ENCODE results near the gene ATP5PB.

ATP5PB gene

GRCh38 chr1:111404588-111404987, 44.7 kb upstream of the ATP5PB start:
- Histone ChIP-seq H2BK120ac (ENCODE audit: low read depth, low read length) (no peak overlapping the region), H3K4me2 (ENCODE audit: low read length, poor library complexity, severe bottlenecking) (no peak overlapping the region), H3K4ac (ENCODE audit: low read depth in 1 of 2, low read length in 2 of 2) (no peak overlapping the region), H3K79me1 (replicated peaks; ENCODE audit: low read length, poor library complexity, severe bottlenecking) (no peaks in the 10 kb centered on the region), H2AFZ (ENCODE audit: low read depth, low read length) (no peak overlapping the region), H2AK5ac (ENCODE audit: low read length, severe bottlenecking) (no peak overlapping the region), H3K27me3 (ENCODE audit: control insufficient read depth in 1 of 2, insufficient read depth in 1 of 2, low read length in 2 of 2) (peaks cover 9 to 29% of the 10 kb centered on the region in 2 experiments), H3K14ac (ENCODE audit: low read length in 2 of 2) (no peak overlapping the region), H2BK12ac (ENCODE audit: low read length in 2 of 2) (no peak overlapping the region), H3K4me3 (ENCODE audit: insufficient read depth in 1 of 2, low read depth in 1 of 2, low read length in 2 of 2) (no peak overlapping the region), H4K8ac (ENCODE audit: low read length) (no peak overlapping the region), H2BK15ac (ENCODE audit: low read depth, poor library complexity, severe bottlenecking) (no peak overlapping the region), H2BK5ac (ENCODE audit: low read depth, low read length, poor library complexity, severe bottlenecking) (no peak overlapping the region), H3K36me3 (ENCODE audit: control insufficient read depth in 1 of 2, insufficient read depth in 2 of 2, low read depth in 1 of 2, low read length in 2 of 2) (no peaks in the 10 kb centered on the region), H3K27ac (ENCODE audit: low read length, poor library complexity, severe bottlenecking) (no peak overlapping the region), H4K91ac (ENCODE audit: low read length) (no peak overlapping the region), H3K18ac (ENCODE audit: low read depth in 1 of 2, low read length in 2 of 2) (no peak overlapping the region), H3K9me3 (ENCODE audit: control insufficient read depth, low read length) (no peaks in the 10 kb centered on the region), H3K4me1 (ENCODE audit: control insufficient read depth, insufficient read depth, low read depth, low read length) (no peaks in the 10 kb centered on the region), H3K23ac (ENCODE audit: low read length in 2 of 2) (no peak overlapping the region), H3K9ac (ENCODE audit: low read length) (no peak overlapping the region)
- DNase-seq, result no peak
- WGBS, result 73% methylated on average over 3 of the region's 4 CpGs

DNA sequence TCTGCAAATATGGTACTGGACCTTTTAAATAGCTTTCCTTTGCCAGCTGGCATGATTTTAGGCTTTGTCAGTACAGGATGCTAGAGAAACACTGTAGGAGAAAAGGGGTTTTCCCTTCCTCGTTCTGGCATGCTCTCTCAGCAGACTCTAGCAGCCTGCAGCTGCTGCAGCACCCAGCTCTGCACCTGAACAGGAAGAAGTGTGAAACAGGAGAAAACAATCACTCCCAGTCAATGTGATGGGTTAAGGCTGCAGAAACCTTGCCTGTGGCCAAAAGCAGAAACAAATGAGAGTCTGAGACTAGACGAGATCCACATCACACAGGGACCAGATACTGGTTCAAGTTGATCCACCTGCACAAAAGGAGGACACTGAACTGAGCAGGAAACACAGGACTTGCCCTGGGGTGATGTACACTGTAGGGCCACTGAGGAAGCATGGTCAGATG, 42.9 kb upstream of the ATP5PB start:
- Histone ChIP-seq H3K4me3 (ENCODE audit: insufficient read depth in 1 of 2, low read depth in 1 of 2, low read length in 2 of 2) (no peak overlapping the region), H2BK15ac (ENCODE audit: low read depth, poor library complexity, severe bottlenecking) (no peak overlapping the region), H3K9me3 (ENCODE audit: control insufficient read depth, low read length) (no peaks in the 10 kb centered on the region), H3K79me1 (replicated peaks; ENCODE audit: low read length, poor library complexity, severe bottlenecking) (no peaks in the 10 kb centered on the region), H3K4me2 (ENCODE audit: low read length, poor library complexity, severe bottlenecking) (no peak overlapping the region), H3K4ac (ENCODE audit: low read depth in 1 of 2, low read length in 2 of 2) (no peak overlapping the region), H2BK12ac (ENCODE audit: low read length in 2 of 2) (no peak overlapping the region), H3K36me3 (ENCODE audit: control insufficient read depth in 1 of 2, insufficient read depth in 2 of 2, low read depth in 1 of 2, low read length in 2 of 2) (no peaks in the 10 kb centered on the region), H3K27me3 (ENCODE audit: control insufficient read depth in 1 of 2, insufficient read depth in 1 of 2, low read length in 2 of 2) (peaks cover 9 to 20% of the 10 kb centered on the region in 2 experiments), H3K14ac (ENCODE audit: low read length in 2 of 2) (no peak overlapping the region), H2AFZ (ENCODE audit: low read depth, low read length) (no peak overlapping the region), H3K9ac (ENCODE audit: low read length) (no peak overlapping the region), H3K27ac (ENCODE audit: low read length, poor library complexity, severe bottlenecking) (no peak overlapping the region), H3K4me1 (ENCODE audit: control insufficient read depth, insufficient read depth, low read depth, low read length) (no peaks in the 10 kb centered on the region), H3K23ac (ENCODE audit: low read length in 2 of 2) (no peak overlapping the region), H2AK5ac (ENCODE audit: low read length, severe bottlenecking) (no peak overlapping the region), H2BK120ac (ENCODE audit: low read depth, low read length) (no peak overlapping the region), H4K8ac (ENCODE audit: low read length) (no peak overlapping the region), H3K18ac (ENCODE audit: low read depth in 1 of 2, low read length in 2 of 2) (no peak overlapping the region), H4K91ac (ENCODE audit: low read length) (no peak overlapping the region), H2BK5ac (ENCODE audit: low read depth, low read length, poor library complexity, severe bottlenecking) (no peak overlapping the region)
- 40% methylated on average over 2 of the region's 2 CpGs for whole genome bisulfite sequencing
- DNase-seq, result no peak

DNA sequence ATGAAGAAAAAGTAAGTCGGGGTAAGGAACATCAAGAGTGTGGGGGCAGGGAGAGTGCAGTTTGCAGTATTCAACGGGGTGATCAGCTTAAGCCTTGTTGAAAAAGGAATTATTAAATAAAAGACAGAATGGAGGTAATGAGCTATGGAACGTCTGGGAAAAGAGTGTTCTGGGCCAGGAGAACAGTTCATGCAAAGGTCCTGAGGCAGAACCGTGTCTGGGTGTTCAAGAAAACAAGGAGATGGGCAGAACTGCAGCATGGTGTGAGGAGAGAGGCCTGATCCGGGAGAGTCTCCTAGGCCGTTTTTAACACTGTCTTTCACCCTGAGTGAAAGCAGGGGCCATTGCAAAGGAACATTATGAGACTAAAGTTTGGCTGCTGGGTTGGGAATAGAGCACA, 42.0 kb upstream of the ATP5PB start:
- no peak overlapping the region for H2AK5ac ChIP-seq (ENCODE audit: low read length, severe bottlenecking)
- no peaks in the 10 kb centered on the region for H3K79me1 ChIP-seq (replicated peaks; ENCODE audit: low read length, poor library complexity, severe bottlenecking)
- no peak overlapping the region for H2BK12ac ChIP-seq (ENCODE audit: low read length in 2 of 2)
- no peak overlapping the region for H3K27ac ChIP-seq (ENCODE audit: low read length, poor library complexity, severe bottlenecking)
- no peak overlapping the region for H3K23ac ChIP-seq (ENCODE audit: low read length in 2 of 2)
- H3K36me3 ChIP-seq (ENCODE audit: control insufficient read depth in 1 of 2, insufficient read depth in 2 of 2, low read depth in 1 of 2, low read length in 2 of 2), result no peaks in the 10 kb centered on the region
- no peak overlapping the region for H4K91ac ChIP-seq (ENCODE audit: low read length)
- DNase-seq, result no peak
- no peaks in the 10 kb centered on the region for H3K4me1 ChIP-seq (ENCODE audit: control insufficient read depth, insufficient read depth, low read depth, low read length)
- no peak overlapping the region for H3K4me3 ChIP-seq (ENCODE audit: insufficient read depth in 1 of 2, low read depth in 1 of 2, low read length in 2 of 2)
- no peak overlapping the region for H3K18ac ChIP-seq (ENCODE audit: low read depth in 1 of 2, low read length in 2 of 2)
- no peak overlapping the region for H4K8ac ChIP-seq (ENCODE audit: low read length)
- no peak overlapping the region for H2AFZ ChIP-seq (ENCODE audit: low read depth, low read length)
- H3K14ac ChIP-seq (ENCODE audit: low read length in 2 of 2), result no peak overlapping the region
- no peak overlapping the region for H3K4ac ChIP-seq (ENCODE audit: low read depth in 1 of 2, low read length in 2 of 2)
- no peak overlapping the region for H3K9ac ChIP-seq (ENCODE audit: low read length)
- H3K27me3 ChIP-seq (ENCODE audit: control insufficient read depth in 1 of 2, insufficient read depth in 1 of 2, low read length in 2 of 2), result peaks cover 9 to 14% of the 10 kb centered on the region in 2 experiments
- no peak overlapping the region for H2BK15ac ChIP-seq (ENCODE audit: low read depth, poor library complexity, severe bottlenecking)
- H2BK120ac ChIP-seq (ENCODE audit: low read depth, low read length), result no peak overlapping the region
- no peak overlapping the region for H3K4me2 ChIP-seq (ENCODE audit: low read length, poor library complexity, severe bottlenecking)
- H3K9me3 ChIP-seq (ENCODE audit: control insufficient read depth, low read length), result no peaks in the 10 kb centered on the region
- H2BK5ac ChIP-seq (ENCODE audit: low read depth, low read length, poor library complexity, severe bottlenecking), result no peak overlapping the region
- WGBS, result 72% methylated on average over 6 of the region's 6 CpGs

DNA sequence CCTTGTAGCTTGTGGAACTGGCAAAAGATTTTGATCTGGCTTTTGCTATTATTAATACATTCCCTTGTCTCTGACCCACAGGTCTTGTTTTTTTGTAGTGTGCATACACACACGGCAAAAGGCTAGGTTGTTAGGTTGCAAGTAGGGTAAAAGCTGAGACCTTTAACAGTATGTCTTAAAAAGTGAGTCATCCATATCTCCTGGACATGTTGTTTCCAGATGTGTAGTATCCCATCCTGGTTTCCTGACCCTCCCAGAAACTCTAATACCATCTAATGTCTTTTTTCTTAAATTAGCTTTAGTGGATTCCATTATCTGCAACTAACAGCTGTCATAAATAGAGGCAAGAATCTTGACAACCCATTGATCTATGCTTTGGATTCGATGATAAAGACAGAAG, 36.4 kb upstream of the ATP5PB start:
- no peaks in the 10 kb centered on the region for H3K9me3 ChIP-seq (ENCODE audit: control insufficient read depth, low read length)
- H2BK5ac ChIP-seq (ENCODE audit: low read depth, low read length, poor library complexity, severe bottlenecking), result no peak overlapping the region
- no peak for DNase-seq
- no peak overlapping the region for H2AK5ac ChIP-seq (ENCODE audit: low read length, severe bottlenecking)
- H3K4me3 ChIP-seq (ENCODE audit: insufficient read depth in 1 of 2, low read depth in 1 of 2, low read length in 2 of 2), result no peak overlapping the region
- H3K23ac ChIP-seq (ENCODE audit: low read length in 2 of 2), result no peak overlapping the region
- H3K4ac ChIP-seq (ENCODE audit: low read depth in 1 of 2, low read length in 2 of 2), result no peak overlapping the region
- H2AFZ ChIP-seq (ENCODE audit: low read depth, low read length), result no peak overlapping the region
- no peak overlapping the region for H2BK120ac ChIP-seq (ENCODE audit: low read depth, low read length)
- no peak overlapping the region for H3K9ac ChIP-seq (ENCODE audit: low read length)
- H3K79me1 ChIP-seq (replicated peaks; ENCODE audit: low read length, poor library complexity, severe bottlenecking), result no peaks in the 10 kb centered on the region
- H3K27me3 ChIP-seq (ENCODE audit: control insufficient read depth in 1 of 2, insufficient read depth in 1 of 2, low read length in 2 of 2), result peaks cover 0 to 7% of the 10 kb centered on the region in 2 experiments
- H2BK12ac ChIP-seq (ENCODE audit: low read length in 2 of 2), result no peak overlapping the region
- no peak overlapping the region for H4K91ac ChIP-seq (ENCODE audit: low read length)
- no peak overlapping the region for H3K18ac ChIP-seq (ENCODE audit: low read depth in 1 of 2, low read length in 2 of 2)
- no peak overlapping the region for H3K4me2 ChIP-seq (ENCODE audit: low read length, poor library complexity, severe bottlenecking)
- no peaks in the 10 kb centered on the region for H3K4me1 ChIP-seq (ENCODE audit: control insufficient read depth, insufficient read depth, low read depth, low read length)
- H3K27ac ChIP-seq (ENCODE audit: low read length, poor library complexity, severe bottlenecking), result no peak overlapping the region
- H2BK15ac ChIP-seq (ENCODE audit: low read depth, poor library complexity, severe bottlenecking), result no peak overlapping the region
- H4K8ac ChIP-seq (ENCODE audit: low read length), result no peak overlapping the region
- no peak overlapping the region for H3K14ac ChIP-seq (ENCODE audit: low read length in 2 of 2)
- H3K36me3 ChIP-seq (ENCODE audit: control insufficient read depth in 1 of 2, insufficient read depth in 2 of 2, low read depth in 1 of 2, low read length in 2 of 2), result peaks cover 0 to 13% of the 10 kb centered on the region in 2 experiments
- 83% methylated on average over 1 of the region's 2 CpGs for WGBS
